ENCODE results near the gene PFAS. TPM values are rescaled to one million over a fixed set of nuclear protein-coding genes. Genes with fewer than 3 reads are reported as not detected.

Gene PFAS
- total RNA-seq, 1 experiment from 2014 or later: 80.6 TPM

- Histone ChIP-seq H3K9me2 (ENCODE audit: insufficient read depth) (no peaks in the 10 kb centered on the region), H3K79me2 (ENCODE audit: insufficient read depth, low read length) (no peaks in the 10 kb centered on the region), H3K36me3 (ENCODE audit: control insufficient read depth in 1 of 2, insufficient read depth in 2 of 2, low read length in 2 of 2) (no peaks in the 10 kb centered on the region), H3K4me3 (replicated peaks in 1 of 2; ENCODE audit: low read depth in 1 of 2, low read length in 2 of 2) (no peak overlapping the region), H3K4me1 (ENCODE audit: control insufficient read depth in 1 of 2, insufficient read depth in 2 of 2, low read length in 2 of 2) (peaks cover 17 to 34% of the 10 kb centered on the region in 2 experiments), H4K20me1 (ENCODE audit: insufficient read depth) (no peaks in the 10 kb centered on the region), H3K27ac (ENCODE audit: low read depth, low read length) (no peak overlapping the region), H3K9ac (ENCODE audit: low read length) (no peak overlapping the region), H3K27me3 (ENCODE audit: insufficient read depth, low read length) (no peaks in the 10 kb centered on the region), H3K9me3 (ENCODE audit: control insufficient read depth in 1 of 2, insufficient read depth in 1 of 2, low read depth in 1 of 2, low read length in 2 of 2) (no peaks in the 10 kb centered on the region), H2AFZ (ENCODE audit: low read depth, low read length, poor library complexity, severe bottlenecking) (no peak overlapping the region), H3K4me2 (ENCODE audit: low read length) (no peak overlapping the region)
- ChIA-PET POLR2A (interaction anchor here (2.2 kb wide), 1 partner anchor 10 kb away, joined by 9 read pairs; the partner anchor contains the start of gene SLC25A35), CTCF (no interaction called here), RAD21 (ENCODE audit: low non-redundant PET in 1 of 2, low total read pairs in 2 of 2, uncharacterized antibody in 2 of 2, unreplicated experiment in 2 of 2) (no interaction called here)
- DNase-seq (ENCODE audit: low read depth, low spot score): no peak
- BruUV-seq (replicated peaks): no TSS peak
- intact Hi-C loops (cut with micrococcal nuclease): loop anchor here (5.0 kb wide), 1 partner anchor 33 kb away; no protein-coding TSS in a partner anchor
- TF ChIP-seq CBX3 (IDR thresholded peaks at IDR 0.05; ENCODE audit: low read depth) (no peak), POLR2AphosphoS5 (IDR thresholded peaks at IDR 0.05; ENCODE audit: low read depth, low read length) (peak; percentile 29; the same call in 1 of the 2 replicates)
- no peak for ATAC-seq
These were observed 36.4 kb downstream of the PFAS start for GRCh38 chr17:8285270-8286181.

- intact Hi-C loops (cut with micrococcal nuclease): loop anchor here (5.0 kb wide), 1 partner anchor 35 kb away; no protein-coding TSS in a partner anchor
- POLR2A ChIA-PET: interaction anchor here (0.9 to 1.3 kb wide), 3 partner anchors 38 to 114 kb away, joined by 3 to 5 read pairs (median 4); partner anchors contain the start of gene CTC1
- Histone ChIP-seq H3K4me1 (ENCODE audit: control insufficient read depth in 1 of 2, insufficient read depth in 2 of 2, low read length in 2 of 2) (peaks cover 15 to 33% of the 10 kb centered on the region in 2 experiments; a peak in 3 of 4 replicates), H3K27ac (ENCODE audit: low read depth, low read length) (peak overlapping the region; percentile 80), H2AFZ (ENCODE audit: low read depth, low read length, poor library complexity, severe bottlenecking) (peak overlapping the region; percentile 87), H3K36me3 (ENCODE audit: control insufficient read depth in 1 of 2, insufficient read depth in 2 of 2, low read length in 2 of 2) (no peaks in the 10 kb centered on the region), H3K9ac (ENCODE audit: low read length) (peak overlapping the region; percentile 94), H3K79me2 (ENCODE audit: insufficient read depth, low read length) (no peaks in the 10 kb centered on the region), H4K20me1 (ENCODE audit: insufficient read depth) (no peaks in the 10 kb centered on the region), H3K4me3 (replicated peaks in 1 of 2; ENCODE audit: low read depth in 1 of 2, low read length in 2 of 2) (peak overlapping the region; percentile 69 to 89), H3K4me2 (ENCODE audit: low read length) (peak overlapping the region; percentile 99), H3K9me2 (ENCODE audit: insufficient read depth) (no peaks in the 10 kb centered on the region), H3K9me3 (ENCODE audit: control insufficient read depth in 1 of 2, insufficient read depth in 1 of 2, low read depth in 1 of 2, low read length in 2 of 2) (no peaks in the 10 kb centered on the region), H3K27me3 (ENCODE audit: insufficient read depth, low read length) (no peaks in the 10 kb centered on the region)
- BruUV-seq (replicated peaks): TSS peak; percentile 57
- RAD21 ChIA-PET (ENCODE audit: low non-redundant PET in 1 of 2, low total read pairs in 2 of 2, uncharacterized antibody in 2 of 2, unreplicated experiment in 2 of 2): no interaction called here
- CTCF ChIA-PET: interaction anchor here (1.0 to 1.1 kb wide), 2 partner anchors 13 to 168 kb away, joined by 3 to 4 read pairs; no protein-coding TSS in a partner anchor
- DNase-seq (ENCODE audit: low read depth, low spot score) (no peak), ATAC-seq (no peak)
- no peak for TF ChIP-seq CTCF (IDR thresholded peaks at IDR 0.05 in 2 of 3, conservative IDR thresholded peaks at IDR 0.05 in 1 of 3; ENCODE audit: borderline replicate concordance in 1 of 3, insufficient read depth in 1 of 3, low read depth in 2 of 3, low read length in 2 of 3)
- no peak for TF ChIP-seq ATF3 (IDR thresholded peaks at IDR 0.05)
- TF ChIP-seq SRF (IDR thresholded peaks at IDR 0.05; ENCODE audit: low read depth): no peak
- TF ChIP-seq REST (IDR thresholded peaks at IDR 0.05; ENCODE audit: low read depth): no peak
- no peak for TF ChIP-seq EGR1 (IDR thresholded peaks at IDR 0.05; ENCODE audit: low read depth)
- no peak for TF ChIP-seq YY1 (IDR thresholded peaks at IDR 0.05; ENCODE audit: extremely low read depth, insufficient replicate concordance, low read depth, low read length)
- no peak for TF ChIP-seq FOSL1 (IDR thresholded peaks at IDR 0.05; ENCODE audit: low read depth)
- TF ChIP-seq ZNF274 (IDR thresholded peaks at IDR 0.05; ENCODE audit: low read depth, low read length): no peak
- no peak for TF ChIP-seq POLR2AphosphoS5 (IDR thresholded peaks at IDR 0.05; ENCODE audit: low read depth, low read length)
These were observed 38.7 kb downstream of the PFAS start for GRCh38 chr17:8287651-8288335.

Data from HCT116 (cell line).